Hepatocyte (in vitro differentiated cells): Measurements from ENCODE around the gene SAMD4A.

Experiments
- EZH2 ChIP-seq: fragments of 200-600 bp; sonication (generic); IDR thresholded peaks from 2 replicates; pipeline ENCODE4 v1.6.1; 2016; ENCODE audit warnings: antibody characterized with exemption, mild to moderate bottlenecking, borderline replicate concordance
- EZH2phosphoT487 ChIP-seq: fragments of 200-600 bp; sonication (generic); IDR thresholded peaks from one replicate; pipeline ENCODE4 v1.6.1; 2018; ENCODE audit warnings: antibody characterized with exemption, mild to moderate bottlenecking, low read depth, moderate library complexity; ENCODE audit not compliant: unreplicated experiment, severe bottlenecking
- TF ChIP-seq, protein P1 (sequence below): fragments of 200-600 bp; sonication (generic); IDR thresholded peaks from 2 replicates; pipeline ENCODE4 v1.5.1; 2016; ENCODE audit warnings: antibody characterized with exemption, mild to moderate bottlenecking; ENCODE audit not compliant: poor library complexity

DNA sequence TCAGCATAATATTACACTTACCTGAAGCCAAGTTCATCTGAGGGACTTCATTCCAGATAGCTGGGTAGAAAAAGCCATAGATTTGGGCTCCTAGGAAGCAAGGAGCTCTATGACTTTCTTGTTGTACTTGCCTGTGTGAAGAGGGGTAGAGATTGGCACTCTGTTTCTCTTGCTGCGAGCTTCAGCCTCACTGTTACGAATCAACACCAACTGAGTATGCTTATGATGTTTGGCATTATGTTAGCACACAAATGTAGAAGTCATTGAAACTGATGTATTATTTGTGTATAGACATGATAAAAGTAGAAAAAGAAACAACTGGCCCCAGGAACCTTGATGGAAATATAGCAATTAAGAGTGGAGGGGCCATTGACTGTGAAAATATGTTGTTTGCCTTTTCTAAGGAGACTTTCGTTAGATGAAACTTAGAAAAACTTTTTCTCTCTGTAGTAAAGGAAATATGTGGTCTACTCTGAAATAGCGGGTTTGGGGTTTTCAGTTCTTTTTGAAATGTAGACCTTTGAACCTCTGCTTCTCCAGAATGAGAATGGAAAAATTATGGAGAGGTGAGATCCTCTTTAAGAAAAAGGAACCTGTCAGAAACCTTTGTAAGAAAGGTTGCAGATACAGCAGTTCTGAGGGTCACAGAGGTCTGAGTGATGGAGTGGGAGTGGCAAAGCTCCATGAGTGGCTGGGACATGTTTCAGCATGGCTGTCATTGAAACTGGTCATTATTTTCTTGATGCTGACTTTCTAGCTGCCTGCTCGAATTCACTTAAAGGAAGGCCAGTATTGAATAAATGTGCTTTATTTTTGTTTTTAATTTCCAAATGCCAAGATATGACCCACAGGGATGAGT is 175.8 kb downstream of the SAMD4A start:
- TF ChIP-seq, protein P1, sequence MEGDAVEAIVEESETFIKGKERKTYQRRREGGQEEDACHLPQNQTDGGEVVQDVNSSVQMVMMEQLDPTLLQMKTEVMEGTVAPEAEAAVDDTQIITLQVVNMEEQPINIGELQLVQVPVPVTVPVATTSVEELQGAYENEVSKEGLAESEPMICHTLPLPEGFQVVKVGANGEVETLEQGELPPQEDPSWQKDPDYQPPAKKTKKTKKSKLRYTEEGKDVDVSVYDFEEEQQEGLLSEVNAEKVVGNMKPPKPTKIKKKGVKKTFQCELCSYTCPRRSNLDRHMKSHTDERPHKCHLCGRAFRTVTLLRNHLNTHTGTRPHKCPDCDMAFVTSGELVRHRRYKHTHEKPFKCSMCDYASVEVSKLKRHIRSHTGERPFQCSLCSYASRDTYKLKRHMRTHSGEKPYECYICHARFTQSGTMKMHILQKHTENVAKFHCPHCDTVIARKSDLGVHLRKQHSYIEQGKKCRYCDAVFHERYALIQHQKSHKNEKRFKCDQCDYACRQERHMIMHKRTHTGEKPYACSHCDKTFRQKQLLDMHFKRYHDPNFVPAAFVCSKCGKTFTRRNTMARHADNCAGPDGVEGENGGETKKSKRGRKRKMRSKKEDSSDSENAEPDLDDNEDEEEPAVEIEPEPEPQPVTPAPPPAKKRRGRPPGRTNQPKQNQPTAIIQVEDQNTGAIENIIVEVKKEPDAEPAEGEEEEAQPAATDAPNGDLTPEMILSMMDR: no peak
- TF ChIP-seq EZH2 (no peak), EZH2phosphoT487 (no peak)
